Hematopoietic multipotent progenitor cell treated with erythropoietin and hydrocortisone succinate and interleukin-3 and kit ligand, for 17 days (in vitro differentiated cells): ENCODE data around the gene MOB3B.

Experiments used
- DNase-seq: peaks from one replicate; pipeline ENCODE4 v3.0.0-alpha.2; 2015; ENCODE audit warnings: low spot score

The MOB3B gene

GRCh38 chr9:27387722-27388121 is 141.9 kb downstream of the MOB3B start:
- DNase-seq = no peak

GRCh38 chr9:27386571-27387091 is 143.0 kb downstream of the MOB3B start:
- no peak for DNase-seq

- no peak for DNase-seq
Observed at GRCh38 chr9:27385606-27386322, 143.8 kb downstream of the MOB3B start.

- DNase-seq = no peak
Observed at GRCh38 chr9:27384262-27385014, 145.2 kb downstream of the MOB3B start.

- no peak for DNase-seq
Observed at GRCh38 chr9:27383524-27383923, 146.1 kb downstream of the MOB3B start.

GRCh38 chr9:27382975-27383374 is 146.6 kb downstream of the MOB3B start:
- DNase-seq = no peak

GRCh38 chr9:27382308-27382707 is 147.3 kb downstream of the MOB3B start:
- no peak for DNase-seq

- no peak for DNase-seq
Observed at GRCh38 chr9:27379311-27380251, 150.0 kb downstream of the MOB3B start.

GRCh38 chr9:27377811-27378456 is 151.7 kb downstream of the MOB3B start:
- no peak for DNase-seq

GRCh38 chr9:27377147-27377807 is 152.3 kb downstream of the MOB3B start:
- no peak for DNase-seq

GRCh38 chr9:27373851-27374250 is 155.8 kb downstream of the MOB3B start:
- DNase-seq = no peak

GRCh38 chr9:27372615-27373014 is 157.0 kb downstream of the MOB3B start:
- DNase-seq = no peak

- DNase-seq = no peak
Observed at GRCh38 chr9:27371382-27371781, 158.2 kb downstream of the MOB3B start.

- no peak for DNase-seq
Observed at GRCh38 chr9:27369591-27369990, 160.0 kb downstream of the MOB3B start.

GRCh38 chr9:27368316-27368985 is 161.2 kb downstream of the MOB3B start:
- no peak for DNase-seq

- DNase-seq = no peak
Observed at GRCh38 chr9:27367921-27368315, 161.7 kb downstream of the MOB3B start.

- no peak for DNase-seq
Observed at GRCh38 chr9:27367175-27367798, 162.3 kb downstream of the MOB3B start.

- DNase-seq = no peak
Observed at GRCh38 chr9:27365707-27366376, 163.8 kb downstream of the MOB3B start.

GRCh38 chr9:27362447-27363210 is 167.0 kb downstream of the MOB3B start:
- no peak for DNase-seq
